C4-2B (cell line): ENCODE measurements around the gene BLCAP.

Experiments used
- CTCF ChIP-seq: fragments of 450-650 bp; conservative IDR thresholded peaks from 2 replicates; pipeline ENCODE4 v1.5.1; 2017; ENCODE audit warnings: mild to moderate bottlenecking
- ZFX ChIP-seq: fragments of 450-650 bp; IDR thresholded peaks from 2 replicates; pipeline ENCODE4 v1.6.1; 2017

GRCh38 chr20:37525810-37526209 lies 1.9 kb downstream of the BLCAP start:
- TF ChIP-seq CTCF (no peak), ZFX (no peak)
